Stimulated activated CD8-positive, alpha-beta memory T cell treated with anti-CD3 and anti-CD28 coated beads, Interleukin-7, amount 100 ng/mL, for 24 hours (primary cell): Measurements from ENCODE around the gene KCNT2.

Experiments used
- DNase-seq: peaks from one replicate; pipeline ENCODE4 v3.0.0-alpha.2; 2020; ENCODE audit warnings: low read depth

The KCNT2 gene

DNA sequence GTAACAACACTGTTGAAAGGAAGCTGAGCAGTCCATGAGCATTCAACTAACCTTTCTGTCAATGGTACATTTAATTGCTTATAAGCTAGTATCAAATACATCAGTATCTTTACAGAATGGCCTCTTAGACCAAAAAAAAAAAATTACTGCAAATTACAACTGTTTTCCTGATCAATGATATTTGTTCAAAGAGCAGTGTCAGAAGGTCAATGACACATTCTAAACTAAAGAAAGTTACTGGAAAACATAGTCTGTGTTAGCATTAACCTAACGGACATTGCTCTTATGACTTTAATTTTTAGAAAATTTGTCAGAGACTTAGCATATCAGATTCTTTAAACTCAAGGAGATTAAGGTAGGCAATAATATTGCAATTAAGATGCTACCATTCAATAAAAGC is 162.5 kb downstream of the KCNT2 start:
- no peak for DNase-seq

DNA sequence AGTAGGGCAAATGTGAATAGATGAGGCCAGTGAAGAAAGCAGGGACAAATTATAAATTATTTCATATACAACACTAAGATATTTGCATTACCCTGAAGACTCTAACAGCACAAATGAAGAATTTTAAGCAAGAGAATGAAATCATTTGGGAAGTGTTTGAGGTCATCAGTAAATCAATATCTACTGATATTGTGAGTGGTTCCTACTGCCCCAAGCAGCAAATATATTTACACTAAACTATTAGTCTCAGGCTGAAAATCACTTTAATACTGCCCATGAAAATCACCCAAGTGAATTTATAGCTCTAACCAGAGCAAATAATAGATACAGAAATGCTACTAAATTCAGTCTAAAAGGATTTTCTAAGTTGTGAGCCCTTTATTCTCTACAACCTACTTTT is 163.6 kb downstream of the KCNT2 start:
- DNase-seq, result no peak

DNA sequence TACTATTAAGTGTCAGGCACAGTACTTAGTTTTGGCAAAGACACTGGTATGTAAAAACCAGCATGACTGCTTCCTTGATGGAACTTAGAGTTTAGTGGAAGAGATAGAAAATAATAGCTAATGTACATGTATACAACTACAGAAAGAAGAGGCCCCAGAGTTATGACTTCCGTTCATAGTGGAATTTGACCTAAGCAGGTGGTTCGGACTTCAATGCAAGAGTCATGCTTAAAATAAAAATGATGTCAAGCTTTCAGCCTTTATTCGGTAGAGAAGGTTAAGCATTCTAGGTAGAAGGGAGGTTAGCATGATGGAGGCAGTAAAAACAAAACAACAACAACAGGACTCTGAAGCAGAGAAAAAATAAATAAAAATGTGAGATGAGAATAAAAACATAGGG is 165.9 kb downstream of the KCNT2 start:
- no peak for DNase-seq

DNA sequence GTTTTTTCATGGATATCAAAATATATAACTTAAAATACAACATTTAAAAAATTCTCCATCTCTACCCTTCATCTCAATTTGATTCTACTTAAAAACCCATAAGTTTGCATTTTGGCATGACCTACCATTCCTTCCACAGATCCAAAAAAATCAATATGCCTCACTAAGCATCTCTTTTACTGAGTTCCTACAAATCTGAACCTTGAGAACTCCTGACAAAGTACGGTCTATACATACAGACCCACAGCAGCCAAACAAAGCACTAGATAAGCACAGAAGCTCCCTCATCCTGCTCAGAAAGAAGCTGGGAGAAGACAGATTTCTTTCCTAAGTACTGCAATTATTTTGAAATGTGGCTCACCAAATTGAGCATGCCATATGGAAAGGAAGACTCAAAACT is 167.5 kb downstream of the KCNT2 start:
- DNase-seq, result no peak

DNA sequence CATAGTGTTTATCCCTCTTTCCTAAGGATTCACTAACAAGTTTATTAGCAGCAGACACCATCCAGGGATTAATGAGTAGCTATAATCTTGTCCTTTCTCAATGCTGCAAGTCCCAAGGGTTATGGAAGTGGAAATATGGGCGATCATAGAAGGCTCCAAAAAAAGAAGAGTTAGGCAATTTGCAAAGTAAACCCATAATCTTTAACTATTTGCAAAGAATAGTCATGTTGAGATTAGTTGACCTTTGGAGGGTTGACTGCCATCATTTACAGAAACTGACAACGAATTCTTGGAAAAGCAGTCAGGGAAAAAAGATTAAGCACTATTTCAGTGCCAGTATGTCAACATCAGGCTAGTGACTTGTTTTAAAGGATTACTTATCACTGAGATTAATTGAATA is 169.9 kb downstream of the KCNT2 start:
- DNase-seq, result no peak

DNA sequence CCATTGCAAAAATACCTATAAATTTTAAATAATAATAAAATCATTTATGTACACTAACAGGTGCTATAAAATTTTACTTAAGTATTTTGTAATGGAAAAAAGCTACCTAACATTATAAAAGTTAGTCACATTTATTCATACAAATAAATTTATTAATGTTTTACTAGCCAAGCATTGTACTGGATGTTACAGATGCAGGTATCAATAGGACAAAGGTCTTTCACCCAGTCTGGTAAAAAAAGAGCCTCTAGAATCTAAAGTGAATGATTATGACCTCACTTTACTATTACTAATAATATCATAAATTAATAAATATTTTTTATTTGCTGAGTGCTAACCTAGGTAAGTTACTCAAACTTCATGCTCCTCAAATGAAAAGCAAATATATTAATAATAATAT is 170.6 kb downstream of the KCNT2 start:
- DNase-seq, result no peak

DNA sequence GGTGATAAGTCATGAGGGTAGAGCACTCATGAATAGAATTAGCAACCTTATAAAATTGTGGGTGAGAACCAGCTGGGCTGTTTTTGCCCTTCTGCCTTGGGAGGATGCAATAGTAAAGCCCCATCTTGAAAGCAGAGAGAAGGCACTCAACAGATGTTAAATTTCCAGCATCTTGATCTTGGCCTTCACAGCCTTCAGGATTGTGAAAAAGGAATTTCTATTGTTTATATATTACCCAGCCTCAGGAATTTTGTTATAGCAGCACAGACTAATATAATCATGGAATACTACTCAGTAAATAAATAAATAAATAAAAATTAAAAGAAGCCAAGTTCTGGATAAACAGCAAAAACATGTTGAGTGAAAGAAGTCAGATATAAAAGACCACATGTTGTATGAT is 175.2 kb downstream of the KCNT2 start:
- DNase-seq, result no peak

DNA sequence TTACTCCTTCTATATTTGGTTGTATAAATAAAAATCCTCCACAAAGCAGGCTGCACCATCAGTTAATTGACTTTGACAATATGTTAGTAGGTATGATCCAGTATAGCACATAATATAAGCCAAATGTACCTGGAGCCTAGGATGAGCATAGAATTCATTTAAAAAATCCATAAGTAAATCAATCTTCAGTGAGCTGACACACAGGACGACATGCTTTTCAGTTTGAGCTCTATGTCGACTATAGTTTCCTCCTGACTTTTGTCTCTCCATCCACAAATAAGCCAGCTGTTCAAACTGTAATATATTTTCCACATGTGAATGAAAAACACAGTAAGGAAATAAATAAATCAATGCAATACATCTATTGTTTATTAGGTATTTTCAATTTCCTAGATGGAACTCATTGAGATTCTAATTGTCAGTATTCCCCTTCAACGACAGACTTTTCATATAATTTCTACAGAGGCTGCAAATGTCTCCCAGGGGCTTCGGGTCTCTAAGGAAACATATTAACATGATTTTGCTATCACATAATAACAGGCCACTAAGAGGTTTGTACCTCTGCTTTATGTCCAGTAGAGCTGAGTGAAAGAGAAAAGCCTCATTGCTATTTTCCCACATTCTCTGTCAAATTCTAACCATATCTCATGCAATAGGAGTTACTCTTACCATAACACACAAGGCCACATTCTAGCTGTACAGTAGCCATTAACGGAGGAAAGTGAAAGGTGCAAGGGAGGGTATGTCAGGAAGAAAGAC is 180.1 kb downstream of the KCNT2 start:
- DNase-seq, result no peak

DNA sequence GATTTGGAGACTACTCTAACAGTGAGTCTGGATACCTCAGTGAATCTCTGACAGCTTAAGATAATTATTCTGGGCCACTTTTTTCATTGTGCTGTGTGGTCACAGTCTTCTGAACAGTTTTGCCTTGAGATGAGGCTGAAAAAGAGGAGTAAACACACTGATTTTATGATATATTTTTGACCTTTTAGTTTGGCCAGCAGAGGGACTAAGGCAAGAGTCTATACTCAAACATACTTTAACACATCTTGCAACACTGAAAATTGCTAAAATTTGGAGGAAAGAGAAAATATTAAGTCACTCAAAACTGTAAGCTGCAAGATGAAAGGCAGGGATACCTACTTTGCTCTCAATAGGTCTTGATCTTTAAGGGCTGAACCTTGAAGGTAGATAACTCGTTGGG is 182.7 kb downstream of the KCNT2 start:
- no peak for DNase-seq

DNA sequence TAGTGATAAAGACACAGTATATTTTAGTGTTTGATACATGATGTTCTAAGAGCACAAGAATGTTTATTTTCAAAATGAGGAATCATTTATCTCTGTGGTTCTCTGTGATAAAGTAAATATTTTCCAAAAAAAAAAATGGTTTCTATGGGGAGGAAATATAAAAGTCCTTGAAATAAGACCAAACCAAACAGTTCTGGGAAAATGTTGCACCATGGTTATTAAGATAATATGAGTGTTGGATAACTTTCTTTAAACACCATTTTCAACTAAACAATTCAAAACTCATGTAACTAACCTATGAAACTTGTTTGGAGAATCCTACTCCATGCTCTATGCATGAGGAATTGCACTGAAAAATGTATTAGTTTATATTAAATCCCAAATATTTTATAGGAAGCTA is 184.6 kb downstream of the KCNT2 start:
- DNase-seq, result no peak

DNA sequence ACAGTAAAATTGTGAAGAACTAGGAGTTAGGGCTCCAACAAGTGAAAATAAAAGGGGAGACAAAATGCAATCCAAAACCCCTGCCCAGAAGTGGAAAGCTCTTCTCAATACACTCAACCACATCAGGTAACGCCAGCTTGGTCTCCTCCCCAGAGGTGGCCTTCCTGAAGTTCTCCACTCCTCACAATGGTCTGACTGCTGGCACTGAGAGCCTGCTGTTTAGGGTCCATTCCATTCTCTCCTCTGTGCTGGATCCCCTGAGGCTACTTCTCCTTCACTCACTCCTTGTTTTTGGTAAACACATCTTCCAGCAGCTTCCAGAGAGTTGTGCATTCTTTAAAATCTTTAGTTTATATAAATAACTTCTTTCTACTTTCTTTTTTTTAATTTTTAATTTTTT is 189.5 kb downstream of the KCNT2 start:
- no peak for DNase-seq

DNA sequence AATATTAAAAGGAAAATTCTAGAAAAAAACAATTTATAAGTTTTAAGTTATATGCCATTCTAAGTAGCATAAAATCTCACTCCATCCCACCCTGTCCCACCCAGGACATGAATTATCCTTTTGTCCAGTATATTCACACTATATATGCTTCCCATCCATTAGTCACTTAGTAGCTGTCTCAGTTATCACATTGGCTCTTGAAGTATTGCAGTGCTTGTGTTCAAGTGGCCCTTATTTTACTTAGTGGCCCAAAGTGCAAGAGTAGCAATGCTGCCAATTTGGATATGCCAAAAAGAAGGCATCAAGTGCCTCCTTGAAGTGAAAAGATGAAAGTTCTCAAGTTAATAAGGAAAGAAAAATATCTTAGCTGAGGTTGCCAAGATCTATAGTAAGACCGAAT is 192.3 kb downstream of the KCNT2 start:
- no peak for DNase-seq

DNA sequence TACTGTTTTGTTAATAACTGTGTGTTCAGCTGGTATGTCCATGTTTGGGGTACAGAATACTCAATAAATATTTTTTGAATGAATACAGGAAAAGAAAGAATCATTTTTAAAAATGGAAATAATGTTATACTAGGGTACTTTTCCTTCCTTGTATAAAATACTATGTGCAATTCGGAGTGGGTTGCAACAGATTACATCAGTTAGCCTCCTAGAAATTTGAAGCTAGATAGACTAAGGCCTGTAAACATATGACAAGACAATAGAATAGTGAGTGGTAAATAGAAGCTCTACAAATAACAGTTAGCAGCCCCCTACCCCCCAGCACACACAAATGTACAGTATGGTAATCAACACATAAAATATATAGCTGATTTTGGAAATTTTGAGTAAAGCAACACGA is 195.9 kb downstream of the KCNT2 start:
- no peak for DNase-seq

DNA sequence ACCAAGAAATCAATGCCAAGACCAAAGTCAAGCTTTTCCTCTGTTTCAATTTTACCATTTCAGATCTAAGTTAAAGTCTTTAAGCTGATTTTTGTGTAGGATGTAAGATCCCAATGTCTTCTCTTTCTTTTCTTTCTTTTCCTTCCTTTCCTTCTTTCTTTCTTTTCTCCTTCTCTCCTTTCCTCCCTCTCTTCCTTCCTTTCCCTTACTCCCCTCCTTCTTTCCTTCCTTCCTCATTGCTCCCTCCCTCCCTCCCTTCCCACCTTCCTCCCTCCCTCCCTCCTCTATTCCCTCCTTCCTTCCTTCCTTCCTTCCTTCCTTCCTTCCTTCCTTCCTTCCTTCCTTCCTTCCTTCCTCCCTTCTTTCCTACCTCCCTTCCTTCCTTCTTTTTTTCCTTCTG is 197.5 kb downstream of the KCNT2 start:
- no peak for DNase-seq

DNA sequence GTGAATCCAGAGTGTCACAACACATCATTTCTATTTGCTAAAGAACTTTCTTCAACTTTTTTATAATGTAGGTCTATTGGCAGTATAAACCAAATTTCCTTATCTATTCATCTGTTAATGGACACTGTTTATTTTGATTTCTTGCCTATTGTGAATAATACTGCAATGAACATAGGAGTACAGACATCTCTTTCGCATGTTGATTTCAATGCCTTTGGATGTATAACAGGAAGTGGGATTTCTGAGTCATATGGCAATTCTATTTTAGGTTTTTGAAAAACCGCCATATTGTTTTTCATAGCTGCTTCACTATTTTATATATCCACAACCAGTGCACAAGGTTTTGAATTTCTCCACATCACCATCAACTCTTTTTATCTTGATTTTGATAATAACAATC is 198.7 kb downstream of the KCNT2 start:
- DNase-seq, result no peak

DNA sequence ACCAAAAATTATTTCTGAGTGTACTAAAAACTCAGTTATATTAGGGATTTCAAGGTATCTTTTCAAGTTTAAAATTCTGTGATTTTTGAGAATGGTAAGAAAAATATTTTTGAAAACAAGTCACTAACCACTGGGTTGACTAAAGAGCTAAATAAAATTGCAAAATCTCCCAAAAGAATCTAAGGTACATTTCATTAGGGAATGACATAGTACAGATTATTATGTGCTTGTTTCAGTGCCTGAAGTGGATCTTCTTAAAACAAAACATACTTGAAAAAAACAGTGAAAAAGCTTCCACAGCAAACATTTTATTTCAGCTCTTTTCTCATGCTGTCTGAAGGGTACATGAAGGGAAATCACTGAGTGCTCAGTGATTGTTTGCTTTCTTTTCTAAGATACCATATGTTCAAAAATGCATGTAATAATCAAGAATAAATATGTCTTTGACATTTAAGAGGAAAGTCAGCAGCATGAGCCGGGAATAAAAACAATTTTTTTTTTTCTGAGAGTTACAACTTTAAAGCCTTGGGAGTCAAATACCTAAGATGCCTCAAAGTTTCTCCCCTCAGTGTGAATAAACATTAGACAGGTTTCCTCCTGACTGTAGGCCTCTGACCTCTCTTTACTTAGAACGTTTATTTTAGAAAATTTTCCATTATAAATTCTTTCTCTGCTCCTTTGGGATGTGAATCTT is 200.7 kb downstream of the KCNT2 start:
- no peak for DNase-seq

DNA sequence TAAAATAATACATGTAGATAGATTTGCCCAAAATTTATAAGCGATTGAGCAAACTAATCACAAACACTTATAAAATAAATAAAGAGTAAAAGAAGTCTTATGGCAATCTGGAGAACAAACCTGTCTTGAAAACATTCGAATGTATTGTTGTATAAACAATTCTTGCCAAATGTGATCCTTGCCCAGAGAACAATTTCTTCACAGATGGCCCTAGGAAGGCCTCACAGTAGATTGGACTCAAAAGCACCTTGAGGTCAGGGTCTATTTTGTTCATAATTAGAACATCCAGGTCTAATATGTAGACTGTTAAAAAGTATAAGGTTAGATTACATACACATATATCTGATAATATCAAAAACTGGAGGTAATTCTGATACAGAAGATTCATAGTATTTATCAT is 202.4 kb downstream of the KCNT2 start:
- DNase-seq, result no peak

DNA sequence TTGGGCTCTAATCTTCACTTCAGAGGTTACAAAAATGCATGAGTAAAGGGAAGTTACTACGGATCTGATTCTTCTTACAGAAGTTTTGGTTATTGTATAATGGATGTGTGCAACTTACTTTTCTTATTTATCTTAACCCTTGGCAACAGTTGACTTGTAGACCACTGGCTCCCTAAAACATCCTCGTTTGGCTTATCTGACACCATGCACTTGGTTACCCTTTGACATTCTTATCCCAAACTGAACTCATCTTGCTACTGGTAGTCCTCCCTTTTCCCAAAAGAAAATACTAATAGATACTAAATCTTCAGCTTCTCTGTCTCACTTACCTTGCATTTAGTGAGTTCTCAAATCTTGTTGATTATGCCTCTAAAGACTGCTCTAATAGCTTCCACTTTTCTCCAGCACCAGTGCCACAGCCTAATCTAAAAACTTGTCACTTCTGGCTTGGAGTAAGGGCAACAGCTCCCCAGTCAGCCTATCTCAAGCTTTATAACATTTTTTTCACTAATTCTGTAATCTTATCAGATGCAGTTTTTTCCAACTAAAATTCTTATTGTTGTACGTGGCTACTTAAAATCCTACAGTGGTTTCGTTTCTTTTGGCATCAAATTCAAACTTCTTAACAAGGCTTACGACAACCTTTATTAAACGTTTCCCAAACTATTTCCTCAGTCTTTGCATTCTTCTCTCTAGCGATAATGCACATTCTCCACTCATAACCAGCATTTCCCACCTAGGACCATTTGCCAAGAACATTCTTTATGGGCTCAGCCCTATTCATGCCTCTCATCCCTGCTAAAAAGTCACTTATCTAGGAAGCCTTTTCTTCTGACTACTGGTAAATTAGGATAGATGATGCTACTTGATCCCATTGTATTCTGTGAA is 204.2 kb downstream of the KCNT2 start:
- no peak for DNase-seq

DNA sequence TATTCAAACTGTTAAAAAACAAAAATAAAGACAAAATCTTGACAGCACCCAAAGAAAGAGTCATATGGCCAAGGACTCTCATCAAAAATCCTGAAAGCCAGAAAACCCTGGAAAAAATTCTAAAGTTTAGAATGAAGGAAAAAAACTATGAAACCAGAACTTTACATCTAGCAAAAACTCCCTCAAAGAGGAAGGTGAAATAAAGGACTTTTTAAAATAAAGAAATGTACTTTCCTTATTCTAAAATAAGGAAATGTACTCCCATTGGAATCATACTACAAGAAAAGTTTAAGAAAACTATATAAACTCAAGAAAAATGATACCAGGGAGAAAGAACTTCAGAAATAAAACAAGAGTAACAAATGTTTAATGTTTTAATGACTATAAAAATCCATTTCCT is 206.3 kb downstream of the KCNT2 start:
- DNase-seq, result no peak

DNA sequence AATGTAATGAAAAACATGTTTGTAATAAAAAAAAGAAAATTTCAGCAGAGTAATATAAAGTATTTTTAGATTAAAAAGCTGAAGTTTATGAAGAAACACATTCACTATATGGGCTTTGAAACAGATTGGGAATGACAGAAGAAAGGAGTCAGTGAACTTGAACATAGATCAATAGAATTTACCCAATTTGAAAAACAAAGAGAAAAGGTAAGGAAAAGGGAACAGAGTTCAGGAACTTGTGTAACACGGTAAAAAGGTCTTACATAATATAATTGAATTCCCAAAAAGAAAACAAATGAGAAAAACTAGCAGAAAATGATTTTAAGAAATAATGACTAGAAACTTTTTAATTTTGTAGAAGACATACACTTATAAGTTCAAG is 206.8 kb downstream of the KCNT2 start:
- no peak for DNase-seq

DNA sequence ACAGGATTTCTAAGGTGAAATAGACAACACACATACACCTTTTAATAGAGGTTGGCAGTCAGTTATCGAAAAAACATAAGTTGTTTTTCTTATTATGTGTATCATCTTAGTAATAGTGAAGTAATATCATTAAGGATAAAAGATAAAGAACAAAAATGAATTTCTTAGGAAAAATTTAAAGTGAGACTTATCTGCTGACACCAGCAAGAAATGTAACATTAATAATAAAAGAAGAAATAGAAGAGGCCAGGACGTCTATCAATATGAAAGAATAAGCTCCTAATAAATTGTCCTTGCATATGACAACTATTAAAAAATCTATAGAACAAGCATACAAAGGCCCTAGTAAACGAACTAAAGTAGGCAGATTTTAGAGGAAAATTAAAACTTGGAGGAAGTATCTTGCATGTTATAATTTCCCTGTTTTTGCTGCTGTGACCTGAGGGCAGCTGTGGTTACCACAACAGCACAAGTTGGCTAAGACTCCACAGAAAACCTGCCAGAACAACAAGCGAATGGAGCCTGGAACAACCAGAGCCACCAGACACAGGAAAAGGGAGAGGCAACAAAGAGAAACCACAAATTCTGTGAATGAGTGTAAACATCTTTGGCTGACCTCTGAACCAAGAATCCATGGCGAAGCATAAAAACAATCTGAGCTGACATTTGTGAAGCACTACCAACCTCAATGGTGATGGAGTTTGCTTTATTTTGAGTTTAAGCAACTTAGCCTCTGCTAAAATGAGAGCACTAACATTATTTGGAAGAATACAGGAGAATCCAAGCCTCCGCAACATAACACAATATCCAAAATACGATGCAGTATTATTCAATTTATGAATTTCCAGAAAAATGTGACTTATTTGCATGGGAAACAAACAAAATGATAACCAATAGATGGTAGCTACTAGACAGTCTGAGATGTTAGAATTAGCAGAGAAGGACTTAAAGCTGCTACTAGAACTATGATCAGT is 207.5 kb downstream of the KCNT2 start:
- DNase-seq, result no peak

DNA sequence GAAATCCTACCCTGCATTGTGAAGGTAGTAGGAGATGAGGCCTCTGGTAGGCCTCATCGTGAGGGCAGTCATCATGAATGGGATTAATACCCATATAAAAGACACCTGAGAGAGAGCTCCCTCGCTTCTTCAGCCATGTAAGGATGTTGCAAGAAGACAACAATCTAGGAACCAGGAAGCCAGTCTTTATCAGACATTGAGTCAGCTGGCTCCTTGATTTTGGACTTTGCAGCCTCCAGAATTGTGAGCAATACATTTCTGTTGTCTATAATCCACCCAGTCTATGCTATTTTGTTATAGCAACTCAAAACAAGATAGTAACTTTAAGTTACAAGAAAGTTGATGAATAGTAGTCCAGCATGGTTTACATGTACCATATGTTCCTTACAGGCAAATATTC is 208.5 kb downstream of the KCNT2 start:
- no peak for DNase-seq
